ENCODE data around the gene GPR18.

GPR18 gene

DNA sequence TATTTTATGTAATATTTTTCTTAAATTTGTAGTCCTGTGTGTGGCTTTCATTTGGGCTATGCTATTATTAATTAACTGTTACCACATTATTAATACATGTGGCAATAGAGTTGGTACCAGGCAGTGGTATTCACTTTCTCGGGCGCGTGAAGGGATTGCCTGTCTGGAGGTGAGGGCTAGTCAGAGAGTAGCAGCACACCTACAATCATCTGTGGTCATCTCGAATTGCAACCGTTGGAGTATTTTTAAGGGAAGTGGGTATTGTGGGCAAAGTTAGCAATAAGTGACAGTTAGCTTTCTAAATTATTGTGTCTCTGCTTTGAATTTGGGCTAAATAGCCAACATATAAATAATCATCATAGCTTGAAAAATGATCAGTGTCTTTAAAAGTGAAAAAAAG is 20.0 kb upstream of the GPR18 start:
- no peaks in the 10 kb centered on the region for H3K9me3 ChIP-seq (ENCODE audit: insufficient read depth, low read length)
- H3K79me2 ChIP-seq (ENCODE audit: insufficient read depth, low read length), result no peaks in the 10 kb centered on the region
- 0 out of 2 replicates have a peak, but pooled peaks cover 3% of the 10 kb centered on the region for H3K36me3 ChIP-seq (ENCODE audit: low read length)
- H3K4me2 ChIP-seq (ENCODE audit: low read depth, low read length, poor library complexity, severe bottlenecking), result no peak overlapping the region
- TF ChIP-seq EZH2phosphoT487 (conservative IDR thresholded peaks at IDR 0.05; ENCODE audit: low read length), result no peak
- TF ChIP-seq, protein P1, sequence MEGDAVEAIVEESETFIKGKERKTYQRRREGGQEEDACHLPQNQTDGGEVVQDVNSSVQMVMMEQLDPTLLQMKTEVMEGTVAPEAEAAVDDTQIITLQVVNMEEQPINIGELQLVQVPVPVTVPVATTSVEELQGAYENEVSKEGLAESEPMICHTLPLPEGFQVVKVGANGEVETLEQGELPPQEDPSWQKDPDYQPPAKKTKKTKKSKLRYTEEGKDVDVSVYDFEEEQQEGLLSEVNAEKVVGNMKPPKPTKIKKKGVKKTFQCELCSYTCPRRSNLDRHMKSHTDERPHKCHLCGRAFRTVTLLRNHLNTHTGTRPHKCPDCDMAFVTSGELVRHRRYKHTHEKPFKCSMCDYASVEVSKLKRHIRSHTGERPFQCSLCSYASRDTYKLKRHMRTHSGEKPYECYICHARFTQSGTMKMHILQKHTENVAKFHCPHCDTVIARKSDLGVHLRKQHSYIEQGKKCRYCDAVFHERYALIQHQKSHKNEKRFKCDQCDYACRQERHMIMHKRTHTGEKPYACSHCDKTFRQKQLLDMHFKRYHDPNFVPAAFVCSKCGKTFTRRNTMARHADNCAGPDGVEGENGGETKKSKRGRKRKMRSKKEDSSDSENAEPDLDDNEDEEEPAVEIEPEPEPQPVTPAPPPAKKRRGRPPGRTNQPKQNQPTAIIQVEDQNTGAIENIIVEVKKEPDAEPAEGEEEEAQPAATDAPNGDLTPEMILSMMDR (IDR thresholded peaks at IDR 0.05; ENCODE audit: insufficient read depth, low read length, poor library complexity, severe bottlenecking), result no peak
- H3F3A ChIP-seq (ENCODE audit: insufficient read depth), result peaks cover 14% of the 10 kb centered on the region
- H3K27ac ChIP-seq (ENCODE audit: low read depth, low read length), result no peak overlapping the region
- H3K9me2 ChIP-seq (replicated peaks; ENCODE audit: insufficient read depth, low read length), result no peaks in the 10 kb centered on the region
- H3K9ac ChIP-seq (ENCODE audit: low read length), result no peak overlapping the region
- peaks cover 28% of the 10 kb centered on the region for H4K20me1 ChIP-seq (ENCODE audit: low read depth, low read length)
- H3K27me3 ChIP-seq (ENCODE audit: low read length), result no peaks in the 10 kb centered on the region
- H3K4me3 ChIP-seq (ENCODE audit: insufficient read depth, low read length, poor library complexity, severe bottlenecking), result no peak overlapping the region
- H2AFZ ChIP-seq (ENCODE audit: low read depth, low read length, severe bottlenecking), result no peak overlapping the region

- Histone ChIP-seq H3F3A (ENCODE audit: insufficient read depth) (peaks cover 8% of the 10 kb centered on the region), H3K27me3 (ENCODE audit: low read length) (no peaks in the 10 kb centered on the region), H3K79me2 (ENCODE audit: insufficient read depth, low read length) (no peaks in the 10 kb centered on the region), H3K9me3 (ENCODE audit: insufficient read depth, low read length) (no peaks in the 10 kb centered on the region), H3K4me3 (ENCODE audit: insufficient read depth, low read length, poor library complexity, severe bottlenecking) (no peak overlapping the region), H2AFZ (ENCODE audit: low read depth, low read length, severe bottlenecking) (no peak overlapping the region), H3K4me2 (ENCODE audit: low read depth, low read length, poor library complexity, severe bottlenecking) (no peak overlapping the region), H3K9ac (ENCODE audit: low read length) (no peak overlapping the region), H4K20me1 (ENCODE audit: low read depth, low read length) (peaks cover 23% of the 10 kb centered on the region), H3K27ac (ENCODE audit: low read depth, low read length) (no peak overlapping the region), H3K9me2 (replicated peaks; ENCODE audit: insufficient read depth, low read length) (no peaks in the 10 kb centered on the region), H3K36me3 (ENCODE audit: low read length) (0 out of 2 replicates have a peak, but pooled peaks cover 3% of the 10 kb centered on the region)
- TF ChIP-seq, protein P1 (IDR thresholded peaks at IDR 0.05; ENCODE audit: insufficient read depth, low read length, poor library complexity, severe bottlenecking), result no peak
- no peak for TF ChIP-seq EZH2phosphoT487 (conservative IDR thresholded peaks at IDR 0.05; ENCODE audit: low read length)
Measured at GRCh38 chr13:99277629-99278028, 19.4 kb upstream of the GPR18 start.

DNA sequence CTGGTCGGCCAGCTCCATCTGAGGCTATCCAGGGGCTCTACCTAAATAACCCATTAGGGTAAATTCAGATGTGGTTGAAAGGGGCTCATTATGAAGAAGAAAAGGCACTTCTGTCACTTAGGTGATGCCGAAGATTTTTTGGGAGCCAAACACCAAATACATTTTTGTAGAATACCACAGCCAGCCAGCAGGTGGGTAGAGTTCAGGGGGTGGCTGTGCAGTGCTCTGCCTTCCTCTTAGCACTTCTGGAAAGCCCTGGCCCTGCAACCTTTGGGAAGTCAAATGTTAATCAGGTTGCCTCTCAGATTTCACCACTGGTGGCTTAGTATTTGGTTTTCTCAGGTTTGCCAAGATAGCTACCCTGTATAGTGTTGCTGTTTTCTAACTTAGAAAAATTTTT is 18.5 kb upstream of the GPR18 start:
- Histone ChIP-seq H4K20me1 (ENCODE audit: low read depth, low read length) (peaks cover 19% of the 10 kb centered on the region), H3K4me3 (ENCODE audit: insufficient read depth, low read length, poor library complexity, severe bottlenecking) (no peak overlapping the region), H3K9me3 (ENCODE audit: insufficient read depth, low read length) (no peaks in the 10 kb centered on the region), H3K4me2 (ENCODE audit: low read depth, low read length, poor library complexity, severe bottlenecking) (no peak overlapping the region), H3K79me2 (ENCODE audit: insufficient read depth, low read length) (no peaks in the 10 kb centered on the region), H3K36me3 (ENCODE audit: low read length) (0 out of 2 replicates have a peak, but pooled peaks cover 3% of the 10 kb centered on the region), H3K27me3 (ENCODE audit: low read length) (no peaks in the 10 kb centered on the region), H3K9ac (ENCODE audit: low read length) (no peak overlapping the region), H2AFZ (ENCODE audit: low read depth, low read length, severe bottlenecking) (no peak overlapping the region), H3K27ac (ENCODE audit: low read depth, low read length) (no peak overlapping the region), H3F3A (ENCODE audit: insufficient read depth) (no peaks in the 10 kb centered on the region), H3K9me2 (replicated peaks; ENCODE audit: insufficient read depth, low read length) (no peaks in the 10 kb centered on the region)
- TF ChIP-seq, protein P1 (IDR thresholded peaks at IDR 0.05; ENCODE audit: insufficient read depth, low read length, poor library complexity, severe bottlenecking), result no peak
- no peak for TF ChIP-seq EZH2phosphoT487 (conservative IDR thresholded peaks at IDR 0.05; ENCODE audit: low read length)
